ENCODE data around the gene PARP1.

The PARP1 gene

GRCh38 chr1:226372885-226373284 is 35.0 kb downstream of the PARP1 start:
- no peak for FAIRE-seq

- no peak for FAIRE-seq
Measured at GRCh38 chr1:226371866-226372490, 35.9 kb downstream of the PARP1 start.

- no peak for FAIRE-seq
Measured at GRCh38 chr1:226371027-226371694, 36.7 kb downstream of the PARP1 start.

- FAIRE-seq, result no peak
Measured at GRCh38 chr1:226370144-226370923, 37.6 kb downstream of the PARP1 start.

- no peak for FAIRE-seq
Measured at GRCh38 chr1:226369110-226369509, 38.8 kb downstream of the PARP1 start.

GRCh38 chr1:226366290-226366689 is 41.6 kb downstream of the PARP1 start:
- FAIRE-seq, result no peak

GRCh38 chr1:226365831-226366231 is 42.1 kb downstream of the PARP1 start:
- FAIRE-seq, result no peak

- FAIRE-seq, result no peak
Measured at GRCh38 chr1:226364901-226365565, 42.9 kb downstream of the PARP1 start.

GRCh38 chr1:226364514-226364899 is 43.4 kb downstream of the PARP1 start:
- no peak for FAIRE-seq

- FAIRE-seq, result no peak
Measured at GRCh38 chr1:226363801-226364513, 43.9 kb downstream of the PARP1 start.

GRCh38 chr1:226362891-226363447 is 44.9 kb downstream of the PARP1 start:
- FAIRE-seq, result no peak

- no peak for FAIRE-seq
Measured at GRCh38 chr1:226362361-226362760, 45.5 kb downstream of the PARP1 start.

GRCh38 chr1:226360106-226360746 is 47.7 kb downstream of the PARP1 start:
- no peak for FAIRE-seq

GRCh38 chr1:226357416-226357815 is 50.5 kb downstream of the PARP1 start:
- no peak for FAIRE-seq

GRCh38 chr1:226355669-226356551 is 52.0 kb downstream of the PARP1 start:
- FAIRE-seq, result no peak

GRCh38 chr1:226355016-226355415 is 52.9 kb downstream of the PARP1 start:
- no peak for FAIRE-seq

GRCh38 chr1:226353698-226354525 is 54.0 kb downstream of the PARP1 start:
- no peak for FAIRE-seq

- FAIRE-seq, result no peak
Measured at GRCh38 chr1:226351709-226352108, 56.2 kb downstream of the PARP1 start.

GRCh38 chr1:226350519-226350865 is 57.4 kb downstream of the PARP1 start:
- no peak for FAIRE-seq

Data from G401.6 (cell line).